ENCODE results near the gene ICAM2.

The ICAM2 gene

GRCh38 chr17:63973930-63974593 is 46.4 kb downstream of the ICAM2 start:
- no peak for DNase-seq

DNA sequence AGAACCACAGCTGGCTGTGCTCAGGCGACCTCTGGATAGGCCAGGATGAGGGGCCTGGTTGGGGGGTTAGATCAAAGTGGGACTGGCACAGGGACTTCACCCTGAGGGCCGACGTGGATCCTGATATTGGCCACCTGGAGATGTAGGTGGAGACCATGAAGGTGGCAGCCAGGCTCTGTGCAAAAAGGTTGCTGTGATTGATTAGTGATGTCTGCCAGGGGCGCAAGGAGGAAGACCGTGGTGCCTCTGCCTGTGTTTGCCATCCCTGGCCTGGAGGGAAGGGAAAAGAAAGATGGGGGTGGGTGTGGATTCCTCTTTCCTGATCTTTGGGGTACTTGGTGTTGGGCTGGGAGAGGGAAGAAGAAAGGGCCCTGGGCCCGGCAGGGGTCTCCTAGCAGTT is 47.2 kb downstream of the ICAM2 start:
- no peak for DNase-seq

- no peak for DNase-seq
Measured at GRCh38 chr17:63972796-63973195, 47.6 kb downstream of the ICAM2 start, which contains the start of gene SCN4A. Gene SCN4A (minus strand): TSS chr17:63972918. CDS start chr17:63972841, 77 bp downstream.

- no peak for DNase-seq
Measured at GRCh38 chr17:63969278-63969677, 51.2 kb downstream of the ICAM2 start.

GRCh38 chr17:63967953-63968352 is 52.5 kb downstream of the ICAM2 start:
- DNase-seq, result no peak

DNA sequence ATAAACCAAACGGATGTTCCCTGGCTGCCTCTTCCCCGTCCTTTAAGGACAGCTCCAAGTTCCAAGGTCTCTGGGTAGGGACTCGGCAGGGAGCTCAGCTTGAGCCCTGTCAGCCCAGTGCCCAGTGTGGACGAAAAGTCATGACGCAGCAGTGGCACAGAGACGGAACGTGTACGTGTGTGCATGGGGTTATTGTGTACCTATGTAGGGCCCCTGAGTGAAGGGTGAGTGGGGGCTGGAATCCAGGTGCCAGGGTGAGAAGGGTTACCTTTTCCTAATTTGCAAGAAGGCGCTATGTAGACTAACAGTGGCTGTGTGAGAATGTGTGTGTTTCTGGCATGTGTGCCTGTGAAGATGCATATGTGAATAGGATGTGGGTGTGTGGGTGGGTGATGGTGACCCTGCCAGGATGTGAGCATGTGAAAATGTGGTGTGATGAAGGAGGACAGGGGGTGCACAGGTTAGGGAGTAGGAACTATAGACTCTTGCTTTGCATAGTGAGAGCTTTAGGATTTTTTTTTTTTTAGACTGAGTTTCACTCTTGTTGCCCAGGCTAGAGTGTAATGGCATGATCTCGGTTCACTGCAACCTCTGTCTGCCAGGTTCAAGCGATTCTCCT is 53.7 kb downstream of the ICAM2 start:
- DNase-seq, result no peak

DNA sequence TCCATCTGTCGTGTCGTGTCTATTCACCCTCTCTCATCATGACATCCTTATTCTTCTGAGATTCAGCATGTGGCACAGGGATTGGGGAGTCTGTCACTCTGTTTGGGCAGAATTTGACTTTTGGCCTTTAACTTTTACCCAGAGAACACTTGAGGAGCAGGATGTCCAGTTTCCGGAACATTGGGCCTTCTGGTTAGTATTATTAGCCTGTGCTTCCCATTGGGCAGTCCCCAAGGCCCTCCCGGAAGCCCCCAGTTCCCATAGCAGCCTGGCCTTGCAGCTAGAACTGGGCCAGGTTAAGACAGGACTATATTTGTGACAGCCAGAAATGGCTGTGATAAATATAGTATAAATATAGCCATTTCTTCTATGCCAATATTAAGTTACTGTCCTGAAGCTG is 57.3 kb downstream of the ICAM2 start:
- no peak for DNase-seq

- DNase-seq, result no peak
Measured at GRCh38 chr17:63962298-63962744, 58.1 kb downstream of the ICAM2 start.

DNA sequence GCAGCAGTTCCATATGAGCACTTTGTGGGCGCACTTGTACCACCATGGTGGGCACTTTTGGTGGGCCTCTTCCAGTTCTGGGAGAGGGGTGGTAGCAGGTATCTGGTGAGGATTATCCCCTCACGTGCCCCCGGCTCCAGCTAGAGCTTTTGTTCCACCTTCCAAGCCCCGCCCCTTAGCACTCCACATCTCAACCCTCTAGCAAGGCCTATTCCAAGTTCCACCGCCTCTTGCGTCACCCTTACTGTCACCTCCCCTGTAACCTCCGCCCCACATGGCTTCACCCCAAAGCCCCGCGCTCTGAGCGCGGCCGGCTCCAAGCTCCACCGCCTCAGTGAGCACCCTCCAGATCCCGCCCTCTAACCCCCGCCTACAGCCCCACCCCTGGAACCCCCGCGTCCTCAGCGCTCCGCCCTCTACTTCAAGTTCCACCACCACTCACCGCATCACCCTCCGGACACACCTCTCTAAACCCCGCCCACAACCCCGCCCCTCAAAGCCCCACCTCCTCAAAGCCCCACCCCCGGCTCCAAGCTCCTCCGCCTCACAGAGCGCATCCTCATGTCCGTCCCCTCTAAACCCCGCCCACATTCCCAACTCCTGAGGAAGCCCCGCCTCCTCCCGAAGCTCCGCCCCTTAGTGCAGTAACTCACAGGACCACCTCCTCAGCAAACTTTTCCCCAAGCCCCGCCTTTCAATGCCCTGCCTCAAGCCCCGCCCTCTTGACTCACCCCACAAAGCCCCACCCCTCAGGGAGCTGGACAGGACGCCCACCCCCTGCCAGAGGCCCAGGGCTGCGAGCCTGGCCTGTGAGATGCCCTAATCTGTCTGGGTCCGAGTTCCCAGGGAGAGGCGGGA is 58.8 kb downstream of the ICAM2 start:
- DNase-seq, result peak; percentile 36

- no peak for DNase-seq
Measured at GRCh38 chr17:63960430-63960829, 60.0 kb downstream of the ICAM2 start.

DNA sequence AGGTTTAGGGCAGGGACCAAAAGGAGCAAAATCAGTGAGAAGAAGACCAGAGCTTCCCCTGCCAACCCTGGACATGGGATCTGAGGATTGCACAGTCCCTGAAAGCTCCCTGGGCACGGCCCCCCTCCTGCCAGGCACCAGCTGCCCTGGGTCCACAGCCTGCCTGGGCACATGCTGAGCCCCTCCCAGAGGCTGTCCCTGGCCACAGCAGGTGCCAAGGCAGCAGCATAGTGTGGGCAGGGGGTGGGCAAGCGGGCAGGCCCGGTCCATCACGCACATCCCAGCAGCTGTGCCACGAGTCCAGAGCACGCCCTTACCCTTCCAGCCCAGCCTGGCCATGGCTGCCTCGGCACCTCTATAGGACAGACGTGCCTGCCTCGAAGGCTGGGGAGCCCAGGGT is 60.4 kb downstream of the ICAM2 start:
- DNase-seq, result no peak

- DNase-seq, result no peak
Measured at GRCh38 chr17:63956296-63956920, 64.0 kb downstream of the ICAM2 start.

DNA sequence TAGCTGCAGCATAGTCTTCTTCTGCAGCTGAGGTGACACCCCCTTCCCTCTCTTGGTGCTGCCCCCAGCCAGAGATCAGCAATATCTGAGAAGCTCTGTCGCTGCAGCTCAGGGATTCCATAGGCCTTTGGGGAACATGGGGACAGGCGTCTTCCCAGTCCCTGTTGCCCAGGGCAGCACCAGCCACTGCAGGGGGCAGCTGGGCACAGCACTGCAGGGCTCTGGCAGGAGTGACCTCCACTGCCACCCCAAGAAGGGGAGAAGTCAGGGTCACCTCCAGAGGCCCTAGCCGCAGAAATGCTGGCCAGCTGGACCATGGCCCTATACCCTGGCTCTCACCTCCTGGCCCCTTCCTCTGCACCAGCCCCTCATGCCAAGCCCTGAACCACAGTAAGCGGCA is 64.6 kb downstream of the ICAM2 start:
- DNase-seq, result no peak

DNA sequence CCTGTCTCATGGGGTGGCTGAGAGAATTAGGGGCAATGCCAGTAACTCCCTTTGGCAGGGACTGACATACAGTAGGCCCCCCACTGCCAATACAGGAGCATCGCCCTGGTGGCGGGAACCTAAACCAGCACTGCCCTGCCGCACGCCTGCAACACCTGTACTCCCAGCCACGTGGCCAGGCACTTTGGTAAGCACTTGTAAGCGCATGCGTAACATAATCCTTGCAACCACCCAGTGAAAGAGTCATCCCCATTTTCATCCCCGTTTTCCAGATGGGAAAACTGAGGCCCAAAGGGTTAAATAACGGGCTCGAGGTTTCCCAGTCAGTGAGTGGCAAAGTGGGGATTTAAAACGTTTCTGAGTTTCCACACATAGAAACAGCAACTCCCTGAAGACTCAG is 65.2 kb downstream of the ICAM2 start:
- no peak for DNase-seq

GRCh38 chr17:63954402-63955063 is 65.9 kb downstream of the ICAM2 start:
- DNase-seq, result no peak

Data from retina (tissue), 1 donor.